Tibial nerve (tissue), 4 donors: ENCODE measurements around the gene FCGR3A. TPM values are rescaled to one million over a fixed set of nuclear protein-coding genes. Genes with fewer than 3 reads are reported as not detected.
"Not testable (repeated sequence)": the region's sequence is repeated elsewhere in the genome, so short reads cannot be mapped to it uniquely, and the experiment has no call there.

Source experiments
- DNase-seq, 2 donors: peaks; one replicate each; pipeline ENCODE4 v3.0.0-alpha.2; 2019; ENCODE audit warnings: low spot score in 2 of 2
- H3K27ac ChIP-seq, 4 donors: fragments of 200-600 bp; sonication (generic) in 3 of 4; one replicate each; pipeline ENCODE4 v1.5.1; 2017 to 2019; ENCODE audit warnings: mild to moderate bottlenecking in 1 of 4
- H3K27me3 ChIP-seq, 2 donors: fragments of 200-600 bp; sonication (generic) in 1 of 2; one replicate each; pipeline versions ENCODE4 v1.5.1 to v1.6.0; 2017 to 2019
- H3K36me3 ChIP-seq, 3 donors: fragments of 200-600 bp; sonication (generic); one replicate each; pipeline ENCODE4 v1.5.1; 2018 to 2019
- H3K4me1 ChIP-seq, 4 donors: fragments of 200-600 bp; sonication (generic) in 3 of 4; one replicate each; pipeline ENCODE4 v1.5.1; 2017 to 2019
- H3K4me3 ChIP-seq, 4 donors: fragments of 200-600 bp; sonication (generic) in 3 of 4; one replicate each; pipeline ENCODE4 v1.5.1; 2017 to 2019; ENCODE audit warnings: mild to moderate bottlenecking in 1 of 4, moderate library complexity in 1 of 4
- H3K9me3 ChIP-seq, 4 donors: fragments of 200-600 bp; sonication (generic) in 3 of 4; one replicate each; pipeline ENCODE4 v1.5.1; 2017 to 2019
- EP300 ChIP-seq, 2 donors: sonication (generic); formaldehyde crosslinking; IDR thresholded peaks; one replicate each; pipeline ENCODE4 v1.6.1; 2017; ENCODE audit warnings: antibody characterized with exemption in 2 of 2, mild to moderate bottlenecking in 1 of 2
- WGBS, 2 donors: methylation state at CpG; one replicate each; pipeline ENCODE4 v1.1.5; 2018; 5-methylcytosine and 5-hydroxymethylcytosine counted together
- total RNA-seq, 4 donors: library from RNA; depleted of rRNA; stranded (reverse); fragments of >200 nt; gene quantifications; one replicate each; pipeline ENCODE4 v1.1.0, GENCODE V29; 2016

Gene FCGR3A
- total RNA-seq, 4 donors from 2014 or later: 9.4 to 31.2 (median 22.1) TPM

GRCh38 chr1:161579856-161580507, 30.4 kb upstream of the FCGR3A start:
- H3K9me3 ChIP-seq, H3K4me3 ChIP-seq, DNase-seq, H3K36me3 ChIP-seq, H3K4me1 ChIP-seq, H3K27me3 ChIP-seq, H3K27ac ChIP-seq: not testable (repeated sequence)
- WGBS, 2 donors: no CpG with 5 or more reads among the region's 8 CpGs

GRCh38 chr1:161576676-161577075, 27.1 kb upstream of the FCGR3A start:
- not testable (repeated sequence) for DNase-seq, H3K27me3 ChIP-seq, H3K36me3 ChIP-seq, H3K4me3 ChIP-seq, H3K4me1 ChIP-seq, H3K9me3 ChIP-seq, H3K27ac ChIP-seq

GRCh38 chr1:161571703-161572102, 22.1 kb upstream of the FCGR3A start:
- not testable (repeated sequence) for H3K4me1 ChIP-seq, DNase-seq, H3K9me3 ChIP-seq, H3K36me3 ChIP-seq, H3K4me3 ChIP-seq, H3K27me3 ChIP-seq, H3K27ac ChIP-seq
- WGBS, 2 donors: 60 to 100% methylated on average over 1 of the region's 8 CpGs

- not testable (repeated sequence) for DNase-seq, H3K36me3 ChIP-seq, H3K27ac ChIP-seq, H3K4me1 ChIP-seq, H3K9me3 ChIP-seq, H3K4me3 ChIP-seq, H3K27me3 ChIP-seq
- 82 to 100% methylated on average over 1 of the region's 3 CpGs for WGBS, 2 donors
Observed at GRCh38 chr1:161566602-161566960, 17.0 kb upstream of the FCGR3A start.

- H3K36me3 ChIP-seq, H3K4me3 ChIP-seq, DNase-seq, H3K9me3 ChIP-seq, H3K27me3 ChIP-seq, H3K27ac ChIP-seq, H3K4me1 ChIP-seq: not testable (repeated sequence)
- WGBS, 2 donors: 25 to 44% methylated on average over 1 of the region's 1 CpG
Observed at GRCh38 chr1:161563522-161563921, 13.9 kb upstream of the FCGR3A start.

- not testable (repeated sequence) for H3K27me3 ChIP-seq, H3K36me3 ChIP-seq, H3K4me3 ChIP-seq, H3K9me3 ChIP-seq, H3K4me1 ChIP-seq, DNase-seq, H3K27ac ChIP-seq
- 68 to 93% methylated on average over 2 of the region's 3 CpGs for WGBS, 2 donors
Observed at GRCh38 chr1:161562441-161562840, 12.8 kb upstream of the FCGR3A start.

GRCh38 chr1:161560960-161561715, 11.5 kb upstream of the FCGR3A start:
- 33 to 42% methylated on average over 4 of the region's 4 CpGs for WGBS, 2 donors
- TF ChIP-seq EP300 (IDR thresholded peaks at IDR 0.05): peak; percentile 16 to 38
- peak overlapping the region in 1 of 4 donors; percentile 4 for H3K27ac ChIP-seq

GRCh38 chr1:161557506-161558450, 8.2 kb upstream of the FCGR3A start:
- not testable (repeated sequence) for H3K27me3 ChIP-seq, H3K9me3 ChIP-seq, H3K4me1 ChIP-seq, H3K36me3 ChIP-seq, DNase-seq, H3K4me3 ChIP-seq, H3K27ac ChIP-seq
- 60 to 63% methylated on average over 4 to 5 of the region's 6 CpGs for WGBS, 2 donors

More at GRCh38 chr1:161560960-161561715, 11.5 kb upstream of the FCGR3A start:
- not testable (repeated sequence) for H3K9me3 ChIP-seq, H3K4me1 ChIP-seq, H3K36me3 ChIP-seq, H3K27me3 ChIP-seq, H3K4me3 ChIP-seq
- DNase-seq: peak in 1 of 2 donors; percentile 34

- WGBS, 2 donors: no CpG with 5 or more reads among the region's 2 CpGs
- not testable (repeated sequence) for DNase-seq
Observed at GRCh38 chr1:161556990-161557389, 7.4 kb upstream of the FCGR3A start.

GRCh38 chr1:161556143-161556542, 6.5 kb upstream of the FCGR3A start:
- 64 to 72% methylated on average over 3 of the region's 3 CpGs for WGBS, 2 donors
- DNase-seq, H3K9me3 ChIP-seq: not testable (repeated sequence)

More at GRCh38 chr1:161556990-161557389, 7.4 kb upstream of the FCGR3A start:
- not testable (repeated sequence) for H3K36me3 ChIP-seq, H3K4me3 ChIP-seq, H3K9me3 ChIP-seq, H3K27ac ChIP-seq, H3K27me3 ChIP-seq, H3K4me1 ChIP-seq

More at GRCh38 chr1:161556143-161556542, 6.5 kb upstream of the FCGR3A start:
- not testable (repeated sequence) for H3K27me3 ChIP-seq, H3K4me3 ChIP-seq, H3K4me1 ChIP-seq, H3K27ac ChIP-seq, H3K36me3 ChIP-seq
